Naive thymus-derived CD4-positive, alpha-beta T cell (primary cell): Measurements from ENCODE around the gene VSTM4. TPM values are rescaled to one million over a fixed set of nuclear protein-coding genes. Genes with fewer than 3 reads are reported as not detected.

Experiments used
- ATAC-seq: fragments of 150-1000 bp; cut with Tn5 transposase; 2 replicates; pipeline ENCODE4 v1.10.0; 2021; ENCODE audit warnings: mild to moderate bottlenecking, moderate library complexity
- CTCF ChIA-PET: fragments of 350-600 bp; sonication (Branson Sonifier 250); formaldehyde crosslinking; loops from one replicate; lab custom pipeline; 2021; ENCODE audit warnings: antibody characterized with exemption; lab: Charles Lee
- POLR2A ChIA-PET: fragments of 350-600 bp; sonication (Branson Sonifier 250); formaldehyde crosslinking; loops from one replicate; lab custom pipeline; 2021; ENCODE audit warnings: antibody characterized with exemption, inconsistent platforms; lab: Charles Lee
- DNase-seq, 9 donors: peaks; one replicate each; pipeline versions ENCODE4 v3.0.0 to v3.0.0-alpha.2; 2020 to 2022; ENCODE audit warnings: mixed read lengths in 1 of 9
- H3K27ac ChIP-seq: one replicate; pipeline ENCODE4 v1.7.0; 2013; ENCODE audit warnings: mild to moderate bottlenecking, low read depth, low read length, moderate library complexity
- H3K27me3 ChIP-seq, 2 donors: one replicate each; pipeline ENCODE4 v1.7.0; 2013; ENCODE audit warnings: low read length in 2 of 2, mild to moderate bottlenecking in 2 of 2, moderate library complexity in 2 of 2; ENCODE audit not compliant: control insufficient read depth in 2 of 2, insufficient read depth in 2 of 2
- H3K36me3 ChIP-seq, 3 experiments: 1 replicate in 2 of 3; 2 replicates in 1 of 3; pipeline ENCODE4 v1.7.0; 2013; ENCODE audit warnings: low read length in 3 of 3, mild to moderate bottlenecking in 3 of 3, moderate library complexity in 1 of 3; ENCODE audit not compliant: insufficient read depth in 3 of 3, control insufficient read depth in 2 of 3
- H3K4me1 ChIP-seq, 2 donors: one replicate each; pipeline ENCODE4 v1.7.0; 2013; ENCODE audit warnings: low read length in 2 of 2, mild to moderate bottlenecking in 2 of 2, moderate library complexity in 1 of 2; ENCODE audit not compliant: control insufficient read depth in 2 of 2, insufficient read depth in 2 of 2
- H3K4me3 ChIP-seq: 2 replicates; pipeline ENCODE4 v1.7.0; 2013; ENCODE audit warnings: mild to moderate bottlenecking, low read length
- H3K9me3 ChIP-seq, 3 experiments: 1 replicate in 2 of 3; 2 replicates in 1 of 3; pipeline ENCODE4 v1.7.0; 2013; ENCODE audit warnings: low read length in 3 of 3; ENCODE audit not compliant: control insufficient read depth in 2 of 3
- H3K27ac Mint-ChIP-seq, 9 donors: one replicate each; pipeline ENCODE4 v1.8.0; 2020 to 2022; ENCODE audit warnings: mixed read lengths in 9 of 9, mild to moderate bottlenecking in 8 of 9, moderate library complexity in 5 of 9, inconsistent platforms in 2 of 9
- H3K27me3 Mint-ChIP-seq, 5 donors: one replicate each; pipeline ENCODE4 v1.8.0; 2021 to 2022; ENCODE audit warnings: mixed read lengths in 5 of 5, mild to moderate bottlenecking in 1 of 5
- H3K36me3 Mint-ChIP-seq, 5 donors: one replicate each; pipeline ENCODE4 v1.8.0; 2020 to 2022; ENCODE audit warnings: mixed read lengths in 5 of 5, mild to moderate bottlenecking in 3 of 5, inconsistent platforms in 1 of 5
- H3K4me1 Mint-ChIP-seq, 7 donors: one replicate each; pipeline ENCODE4 v1.8.0; 2020 to 2022; ENCODE audit warnings: mixed read lengths in 7 of 7, mild to moderate bottlenecking in 3 of 7, inconsistent platforms in 1 of 7
- H3K4me3 Mint-ChIP-seq, 10 donors: one replicate each; pipeline ENCODE4 v1.8.0; 2020 to 2022; ENCODE audit warnings: mild to moderate bottlenecking in 10 of 10, mixed read lengths in 10 of 10, moderate library complexity in 6 of 10, inconsistent platforms in 2 of 10
- H3K9me3 Mint-ChIP-seq, 11 donors: one replicate each; pipeline ENCODE4 v1.8.0; 2020 to 2022; ENCODE audit warnings: mixed read lengths in 11 of 11, mild to moderate bottlenecking in 4 of 11, inconsistent platforms in 1 of 11, moderate library complexity in 1 of 11
- intact Hi-C, 2 donors: fragments of 100-400 bp; cut with micrococcal nuclease; formaldehyde crosslinking; loops; one replicate each; pipeline ENCODE4 v1.15.1; 2023
- polyA plus RNA-seq, 2 donors: library from polyadenylated mRNA; unstranded; fragments of 300-500 nt; fragmentation: Illumina TruSeq; gene quantifications; one replicate each; pipeline ENCODE4 v1.2.3, GENCODE V29; 2021
- total RNA-seq, 6 experiments: library from RNA in 5 of 6; stranded (reverse) in 5 of 6; gene quantifications; 1 replicate in 5 of 6; 2 replicates in 1 of 6; pipeline ENCODE4 v1.2.3 and lab custom pipeline; 2021 to 2026

The VSTM4 gene
- total and polyA plus RNA-seq, 7 experiments from 2014 or later: 0.12 TPM; not detected in 6

DNA sequence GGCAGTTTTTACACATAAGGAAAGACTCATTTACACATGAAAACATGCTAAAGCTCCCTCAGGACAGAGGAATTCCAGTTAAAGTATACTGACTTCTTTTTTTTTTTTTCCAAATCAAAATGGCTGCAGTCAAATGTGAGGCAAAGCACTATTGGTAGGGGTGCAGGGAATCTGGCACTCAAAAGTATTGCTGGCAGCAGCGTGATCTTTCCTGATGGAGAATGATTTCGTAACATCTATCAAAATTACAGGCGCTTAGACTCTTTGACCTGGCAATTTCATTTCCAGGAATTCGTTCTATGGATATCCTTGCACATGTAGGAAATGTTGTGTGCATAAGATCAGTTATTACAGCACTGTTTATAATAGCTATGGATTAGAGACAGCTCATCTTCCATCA, 65.7 kb downstream of the VSTM4 start:
- Mint-ChIP-seq H3K4me3 (no peak overlapping the region), H3K27ac (no peak overlapping the region), H3K36me3 (no peaks in the 10 kb centered on the region), H3K9me3 (peaks cover 0 to under 1% (median 0%) of the 10 kb centered on the region in 11 donors), H3K4me1 (no peaks in the 10 kb centered on the region), H3K27me3 (peaks cover 0 to 22% (median 8%) of the 10 kb centered on the region in 5 donors)
- Histone ChIP-seq H3K9me3 (no peaks in the 10 kb centered on the region), H3K27ac (no peak overlapping the region), H3K36me3 (no peaks in the 10 kb centered on the region), H3K4me3 (no peak overlapping the region), H3K27me3 (no peaks in the 10 kb centered on the region), H3K4me1 (no peaks in the 10 kb centered on the region)
- ChIA-PET CTCF (no interaction called here), POLR2A (no interaction called here)
- intact Hi-C loops: no loop called here
- ATAC-seq (no peak), DNase-seq (no peak)

DNA sequence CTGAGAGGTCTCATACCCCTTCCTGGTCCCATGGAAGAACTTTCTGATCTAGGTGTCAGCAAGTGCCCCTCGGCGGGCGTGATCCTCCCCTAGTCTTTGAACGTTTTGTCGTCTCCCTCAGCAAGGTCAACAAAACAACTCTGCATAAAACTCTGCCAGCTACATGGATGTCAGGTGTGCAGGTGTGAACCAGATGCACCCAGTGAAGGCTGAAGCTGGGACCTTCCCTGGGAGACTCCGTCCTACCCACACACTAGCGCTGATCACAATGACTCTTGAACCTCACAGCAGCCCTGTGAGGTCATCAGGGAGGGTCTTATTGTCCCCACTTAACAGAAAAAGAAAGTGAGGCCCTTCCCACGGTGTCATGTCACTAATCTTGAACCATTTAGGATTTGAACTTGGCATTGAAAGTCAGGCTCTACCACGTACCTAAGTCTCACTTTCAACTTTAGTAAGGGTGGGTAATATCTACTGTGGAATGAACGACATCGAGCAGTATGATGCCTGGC, 68.1 kb downstream of the VSTM4 start:
- ATAC-seq (no peak), DNase-seq (no peak)
- Mint-ChIP-seq H3K36me3 (no peaks in the 10 kb centered on the region), H3K27me3 (peaks cover 0 to 14% (median 4%) of the 10 kb centered on the region in 5 donors), H3K4me1 (no peaks in the 10 kb centered on the region), H3K4me3 (no peak overlapping the region), H3K27ac (no peak overlapping the region), H3K9me3 (peaks cover 0 to 2% (median 0%) of the 10 kb centered on the region in 11 donors)
- intact Hi-C loops: no loop called here
- no peak overlapping the region for H3K4me3 ChIP-seq
- CTCF ChIA-PET: no interaction called here
- H3K27me3 ChIP-seq: no peaks in the 10 kb centered on the region
- no peaks in the 10 kb centered on the region for H3K9me3 ChIP-seq
- POLR2A ChIA-PET: no interaction called here
- no peaks in the 10 kb centered on the region for H3K4me1 ChIP-seq
- H3K36me3 ChIP-seq: no peaks in the 10 kb centered on the region
- H3K27ac ChIP-seq: no peak overlapping the region

DNA sequence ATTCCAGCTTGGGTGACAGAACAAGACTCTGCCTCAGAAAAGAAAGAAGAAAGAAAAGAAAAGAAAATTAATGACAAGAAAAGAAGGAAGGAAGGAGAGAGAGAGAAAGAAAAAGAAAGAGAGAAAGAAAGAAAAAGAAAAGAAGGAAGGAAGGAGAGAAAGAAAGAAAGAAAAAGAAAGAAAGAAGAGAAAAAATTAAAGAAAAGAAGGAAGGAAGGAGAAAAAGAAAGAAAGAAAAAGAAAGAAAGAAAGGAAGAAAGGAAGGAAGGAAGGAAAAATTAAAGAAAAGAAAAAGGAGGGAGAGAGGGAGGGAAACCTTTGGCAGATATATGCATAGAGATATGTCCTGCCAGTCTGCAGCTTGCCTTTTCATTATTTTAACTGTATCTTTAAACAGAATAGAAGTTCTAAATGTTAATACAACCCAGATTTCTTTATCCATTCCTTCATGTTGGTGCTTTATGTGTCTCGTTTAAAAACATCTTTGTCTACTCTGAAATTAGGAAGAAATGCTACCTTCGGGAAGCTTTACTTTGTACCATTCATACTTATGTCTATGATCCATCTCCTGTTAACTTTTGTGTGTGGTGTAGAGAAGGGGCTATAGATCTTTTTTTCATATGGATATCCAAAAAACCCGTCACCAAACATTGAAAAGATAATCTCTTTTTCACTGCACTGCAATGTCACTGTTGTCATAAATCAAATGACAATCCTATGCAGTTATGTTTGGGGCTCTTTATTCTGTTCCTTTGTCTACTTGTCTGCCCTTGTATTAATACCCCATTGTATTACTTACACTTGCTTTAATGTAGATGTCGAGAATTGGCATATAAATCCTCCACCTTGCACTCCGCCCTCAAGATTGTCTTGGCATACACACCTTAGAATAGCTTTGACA, 70.8 kb downstream of the VSTM4 start:
- no peaks in the 10 kb centered on the region for H3K36me3 Mint-ChIP-seq
- POLR2A ChIA-PET: no interaction called here
- H3K27me3 Mint-ChIP-seq: peaks cover 0 to 10% (median 4%) of the 10 kb centered on the region in 5 donors
- no peaks in the 10 kb centered on the region for H3K4me1 Mint-ChIP-seq
- DNase-seq (no peak), ATAC-seq (no peak)
- Histone ChIP-seq H3K4me3 (no peak overlapping the region), H3K4me1 (no peaks in the 10 kb centered on the region), H3K27me3 (no peaks in the 10 kb centered on the region), H3K36me3 (no peaks in the 10 kb centered on the region), H3K9me3 (no peaks in the 10 kb centered on the region), H3K27ac (no peak overlapping the region)
- H3K9me3 Mint-ChIP-seq: peaks cover 0 to 2% (median 0%) of the 10 kb centered on the region in 11 donors
- H3K27ac Mint-ChIP-seq: no peak overlapping the region
- no peak overlapping the region for H3K4me3 Mint-ChIP-seq
- CTCF ChIA-PET: no interaction called here
- intact Hi-C loops: no loop called here

DNA sequence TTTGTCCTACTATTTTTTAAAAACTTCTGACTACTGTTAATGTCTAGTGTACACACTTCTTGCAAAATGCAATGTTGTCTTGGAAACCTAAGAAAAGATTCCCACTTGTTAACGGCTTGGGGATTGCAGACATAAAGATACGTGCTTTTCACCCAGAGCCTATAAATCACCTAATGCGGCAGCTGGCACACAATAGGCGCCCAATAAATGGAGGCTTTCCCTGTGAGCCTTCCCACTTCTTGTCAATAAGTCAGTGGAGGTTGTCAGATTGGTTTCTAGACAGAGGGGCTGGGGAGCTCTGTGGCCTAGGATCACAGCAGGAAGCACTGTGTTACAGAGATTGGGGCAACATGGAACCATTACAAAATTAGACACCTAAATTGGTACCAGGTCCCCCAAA, 74.7 kb downstream of the VSTM4 start:
- H3K27ac Mint-ChIP-seq: no peak overlapping the region
- ChIA-PET CTCF (no interaction called here), POLR2A (no interaction called here)
- H3K4me3 ChIP-seq: no peak overlapping the region
- intact Hi-C loops: no loop called here
- no peaks in the 10 kb centered on the region for H3K9me3 ChIP-seq
- peaks cover 0 to 3% (median 0%) of the 10 kb centered on the region in 11 donors for H3K9me3 Mint-ChIP-seq
- H3K36me3 Mint-ChIP-seq: no peaks in the 10 kb centered on the region
- no peak overlapping the region for H3K27ac ChIP-seq
- H3K27me3 ChIP-seq: no peaks in the 10 kb centered on the region
- H3K27me3 Mint-ChIP-seq: peaks cover 0 to 5% (median 4%) of the 10 kb centered on the region in 5 donors
- no peaks in the 10 kb centered on the region for H3K4me1 Mint-ChIP-seq
- H3K4me1 ChIP-seq: no peaks in the 10 kb centered on the region
- DNase-seq (no peak), ATAC-seq (no peak)
- no peaks in the 10 kb centered on the region for H3K36me3 ChIP-seq
- H3K4me3 Mint-ChIP-seq: no peak overlapping the region

DNA sequence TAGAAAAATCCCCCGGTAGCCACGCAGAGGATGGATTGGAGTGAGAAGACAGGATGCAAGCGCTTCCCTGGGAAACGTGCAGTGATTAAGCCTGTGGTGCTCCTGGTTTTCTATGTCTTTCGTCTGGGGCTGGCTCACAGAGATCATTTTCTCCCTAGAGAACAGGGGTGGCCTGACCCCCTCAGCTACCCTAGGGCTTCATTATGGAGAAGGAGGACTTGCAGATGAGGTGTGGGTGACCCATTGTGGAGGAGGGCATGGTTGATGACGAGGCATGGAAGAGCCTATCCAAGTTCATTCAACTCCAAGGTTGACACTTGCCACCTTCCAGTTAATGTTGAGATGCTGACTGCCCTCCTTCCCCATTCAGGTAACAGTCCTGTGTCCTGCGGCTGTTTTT, 75.9 kb downstream of the VSTM4 start:
- Mint-ChIP-seq H3K27ac (no peak overlapping the region), H3K36me3 (no peaks in the 10 kb centered on the region), H3K27me3 (peaks cover 0 to 5% (median 0%) of the 10 kb centered on the region in 5 donors), H3K4me1 (no peaks in the 10 kb centered on the region), H3K9me3 (peaks cover 0 to 3% (median 0%) of the 10 kb centered on the region in 11 donors), H3K4me3 (no peak overlapping the region)
- ATAC-seq: no peak
- Histone ChIP-seq H3K27ac (no peak overlapping the region), H3K9me3 (no peaks in the 10 kb centered on the region), H3K36me3 (no peaks in the 10 kb centered on the region), H3K4me3 (no peak overlapping the region), H3K4me1 (no peaks in the 10 kb centered on the region), H3K27me3 (no peaks in the 10 kb centered on the region)
- intact Hi-C loops: no loop called here
- DNase-seq: no peak
- ChIA-PET CTCF (no interaction called here), POLR2A (no interaction called here)

GRCh38 chr10:49038711-49039110, 76.6 kb downstream of the VSTM4 start:
- Mint-ChIP-seq H3K4me3 (no peak overlapping the region), H3K9me3 (peaks cover 0 to 2% (median 0%) of the 10 kb centered on the region in 11 donors), H3K27ac (no peak overlapping the region), H3K27me3 (peaks cover 0 to 5% (median 0%) of the 10 kb centered on the region in 5 donors), H3K36me3 (no peaks in the 10 kb centered on the region), H3K4me1 (no peaks in the 10 kb centered on the region)
- no peaks in the 10 kb centered on the region for H3K36me3 ChIP-seq
- no peak overlapping the region for H3K27ac ChIP-seq
- no peak for ATAC-seq
- no peaks in the 10 kb centered on the region for H3K27me3 ChIP-seq
- no peak overlapping the region for H3K4me3 ChIP-seq
- ChIA-PET POLR2A (no interaction called here), CTCF (no interaction called here)
- no peaks in the 10 kb centered on the region for H3K4me1 ChIP-seq
- no peak for DNase-seq
- intact Hi-C loops: no loop called here
- H3K9me3 ChIP-seq: no peaks in the 10 kb centered on the region

DNA sequence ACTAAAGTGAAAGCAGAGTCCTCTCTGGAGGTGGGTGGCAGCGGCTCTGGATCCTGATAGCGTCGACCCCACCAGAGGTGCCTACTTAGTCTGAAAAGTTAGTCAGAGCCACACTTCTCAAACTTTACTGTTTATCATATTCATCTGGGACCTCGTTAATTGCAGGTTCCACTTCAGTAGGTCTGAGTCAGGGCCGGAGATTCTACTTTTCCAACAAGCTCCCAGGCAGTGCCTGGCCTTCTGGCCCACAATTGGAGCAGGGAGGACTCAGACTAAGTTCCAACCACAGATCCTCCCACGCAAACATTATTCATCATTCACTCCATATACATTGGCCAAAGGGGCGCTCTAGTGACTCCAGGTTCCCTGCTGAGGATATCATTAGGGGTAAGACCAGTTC, 78.1 kb downstream of the VSTM4 start:
- peaks cover 0 to 2% (median 0%) of the 10 kb centered on the region in 11 donors for H3K9me3 Mint-ChIP-seq
- CTCF ChIA-PET: no interaction called here
- H3K36me3 ChIP-seq: no peaks in the 10 kb centered on the region
- H3K27ac Mint-ChIP-seq: no peak overlapping the region
- H3K4me1 ChIP-seq: no peaks in the 10 kb centered on the region
- H3K4me3 ChIP-seq: no peak overlapping the region
- no peak overlapping the region for H3K4me3 Mint-ChIP-seq
- H3K27ac ChIP-seq: no peak overlapping the region
- no peaks in the 10 kb centered on the region for H3K4me1 Mint-ChIP-seq
- intact Hi-C loops: no loop called here
- ATAC-seq (no peak), DNase-seq (no peak)
- H3K27me3 ChIP-seq: no peaks in the 10 kb centered on the region
- H3K36me3 Mint-ChIP-seq: no peaks in the 10 kb centered on the region
- H3K9me3 ChIP-seq: no peaks in the 10 kb centered on the region
- H3K27me3 Mint-ChIP-seq: peaks cover 0 to 4% (median 0%) of the 10 kb centered on the region in 5 donors
- POLR2A ChIA-PET: no interaction called here
